SK-N-MC (cell line): ENCODE data around the gene CEACAM18.

Source experiments
- DNase-seq: peaks from one replicate; pipeline ENCODE4 v3.0.0-alpha.2; 2011; ENCODE audit warnings: low read depth, low spot score
- H3K27ac ChIP-seq: fragments of 200-600 bp; sonication (generic); 2 replicates; pipeline ENCODE4 v1.5.1; 2016; ENCODE audit warnings: mixed run types
- H3K36me3 ChIP-seq: fragments of 200-600 bp; sonication (generic); 2 replicates; pipeline ENCODE4 v1.6.1; 2017; ENCODE audit warnings: antibody characterized with exemption, low read length, mixed read lengths; ENCODE audit not compliant: insufficient read depth
- H3K4me3 ChIP-seq: fragments of 200-600 bp; sonication (generic); 2 replicates; pipeline ENCODE4 v1.5.1; 2016
- H3K9ac ChIP-seq: fragments of 200-600 bp; sonication (generic); 2 replicates; pipeline ENCODE4 v1.8.0; 2017; ENCODE audit warnings: mixed run types, mixed read lengths; ENCODE audit not compliant: insufficient read length
- H3K9me3 ChIP-seq: fragments of 200-600 bp; sonication (generic); 2 replicates; pipeline ENCODE4 v1.6.1; 2017; ENCODE audit warnings: low read depth, mild to moderate bottlenecking, antibody characterized with exemption, low read length, moderate library complexity, mixed read lengths
- EZH2 ChIP-seq: fragments of 200-600 bp; sonication (generic); IDR thresholded peaks from one replicate; pipeline ENCODE4 v1.6.1; 2017; ENCODE audit warnings: antibody characterized with exemption
- FOXP2 ChIP-seq: optimal IDR thresholded peaks from 2 replicates; pipeline ENCODE3; 2011; ENCODE audit warnings: mild to moderate bottlenecking, moderate library complexity; ENCODE audit not compliant: insufficient read depth; ENCODE audit errors: extremely low read length, control extremely low read depth
- POLR2AphosphoS5 ChIP-seq: IDR thresholded peaks from 2 replicates; pipeline ENCODE4 v1.6.1; 2012; ENCODE audit warnings: mild to moderate bottlenecking, low read depth, low read length, borderline replicate concordance

Gene CEACAM18

DNA sequence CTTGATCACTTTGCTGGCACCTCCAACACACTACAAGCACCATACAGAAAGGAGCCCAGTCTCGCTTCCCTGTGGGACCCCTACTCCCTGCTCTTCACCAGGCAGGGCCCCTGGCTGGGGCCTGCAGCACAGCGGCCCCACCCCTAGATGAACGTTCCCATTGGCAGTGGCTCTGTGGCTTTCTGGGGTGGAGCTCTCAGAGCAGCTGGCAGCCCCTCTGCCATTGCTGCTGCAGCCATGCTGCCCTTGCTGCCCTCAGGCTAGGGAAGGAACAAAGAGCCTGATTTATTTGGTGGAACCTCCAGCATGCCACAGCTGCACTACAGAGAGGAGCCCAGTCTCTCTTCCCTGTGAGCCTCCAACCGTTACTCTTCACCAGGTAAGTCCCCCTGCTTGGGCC lies 47.3 kb downstream of the CEACAM18 start:
- Histone ChIP-seq H3K27ac (no peak overlapping the region), H3K4me3 (no peak overlapping the region), H3K36me3 (no peaks in the 10 kb centered on the region), H3K9me3 (no peaks in the 10 kb centered on the region), H3K9ac (no peak overlapping the region)
- no peak for DNase-seq
- TF ChIP-seq EZH2 (no peak), FOXP2 (no peak), POLR2AphosphoS5 (no peak)

DNA sequence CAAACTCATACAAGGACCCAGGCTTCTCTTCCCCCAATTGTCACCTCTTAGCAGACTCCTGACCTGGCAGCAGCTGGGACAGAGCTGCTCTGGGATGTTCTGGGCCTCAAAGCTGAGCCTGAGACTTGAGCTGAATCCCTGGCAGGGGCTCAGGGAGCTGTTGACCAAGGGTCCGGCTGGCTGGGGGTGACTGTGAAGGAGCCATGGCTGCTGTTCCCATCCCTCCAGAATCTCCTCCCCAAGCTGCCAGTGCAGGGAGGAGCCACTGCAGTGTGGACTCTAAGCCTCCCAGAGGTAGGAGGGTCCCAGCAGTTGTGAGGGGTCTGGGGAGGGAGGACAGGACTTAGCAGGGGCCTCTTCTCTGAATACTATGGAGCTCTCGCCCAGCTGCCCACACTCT lies 51.0 kb downstream of the CEACAM18 start:
- no peak for DNase-seq
- Histone ChIP-seq H3K9ac (no peak overlapping the region), H3K4me3 (no peak overlapping the region), H3K9me3 (no peaks in the 10 kb centered on the region), H3K36me3 (no peaks in the 10 kb centered on the region), H3K27ac (no peak overlapping the region)
- TF ChIP-seq FOXP2 (no peak), POLR2AphosphoS5 (no peak), EZH2 (no peak)

DNA sequence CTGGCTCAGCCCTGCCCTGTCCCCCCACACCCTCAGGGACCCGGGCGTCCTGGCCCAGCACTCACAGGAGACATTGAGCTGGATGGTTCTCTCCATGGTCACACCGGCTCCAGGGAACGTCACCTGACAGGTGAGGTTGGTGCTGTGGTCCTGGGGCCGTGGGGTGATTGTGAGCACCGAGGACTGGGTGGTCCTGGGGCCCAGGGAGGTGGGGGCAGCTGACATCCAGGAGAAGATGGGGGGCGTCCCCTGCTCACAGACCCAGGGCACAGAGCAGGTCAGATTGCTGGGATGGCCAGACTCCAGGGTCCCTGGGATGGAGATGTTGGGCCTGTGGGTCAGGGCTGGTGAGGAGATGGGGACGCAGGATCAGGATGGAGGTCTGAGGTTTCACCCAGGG lies 52.3 kb downstream of the CEACAM18 start:
- no peak overlapping the region for H3K9ac ChIP-seq
- no peaks in the 10 kb centered on the region for H3K36me3 ChIP-seq
- H3K4me3 ChIP-seq = no peak overlapping the region
- no peak overlapping the region for H3K27ac ChIP-seq
- no peaks in the 10 kb centered on the region for H3K9me3 ChIP-seq
- TF ChIP-seq POLR2AphosphoS5 (no peak), FOXP2 (no peak), EZH2 (no peak)
- no peak for DNase-seq

- TF ChIP-seq EZH2 (no peak), POLR2AphosphoS5 (no peak), FOXP2 (no peak)
- H3K9me3 ChIP-seq = no peaks in the 10 kb centered on the region
- H3K27ac ChIP-seq = no peak within 1 kb of the TSS
- no peak for DNase-seq
- no peak within 1 kb of the TSS for H3K4me3 ChIP-seq
- H3K36me3 ChIP-seq = no peaks in the 10 kb centered on the region
- no peak within 1 kb of the TSS for H3K9ac ChIP-seq
Measured at GRCh38 chr19:51531349-51532315, 53.3 kb downstream of the CEACAM18 start, which contains the start of gene SIGLEC6. Gene SIGLEC6, minus strand, starts transcription at chr19:51531670. Its CDS starts 22 bp downstream, at chr19:51531648.

DNA sequence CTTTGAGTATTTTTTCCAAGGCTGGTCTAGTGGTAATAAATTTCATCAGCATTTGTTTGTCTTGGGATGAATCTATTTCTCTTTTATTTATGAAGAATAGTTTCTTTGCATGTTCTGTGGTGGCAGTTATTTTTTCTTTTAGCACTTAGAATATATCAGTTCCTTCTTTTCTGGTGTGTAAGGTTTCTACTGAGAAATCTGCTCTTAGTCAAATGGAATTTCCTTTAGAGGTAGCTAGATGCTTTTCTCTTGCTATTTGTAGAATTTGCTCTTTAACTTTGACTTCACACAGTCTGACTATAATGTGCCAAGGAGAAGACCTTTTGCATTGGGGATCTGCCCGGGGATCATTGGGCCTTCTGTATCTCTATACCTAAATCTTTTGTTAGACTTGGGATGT lies 57.2 kb downstream of the CEACAM18 start:
- Histone ChIP-seq H3K9me3 (no peaks in the 10 kb centered on the region), H3K4me3 (no peak overlapping the region)
- DNase-seq = no peak

DNA sequence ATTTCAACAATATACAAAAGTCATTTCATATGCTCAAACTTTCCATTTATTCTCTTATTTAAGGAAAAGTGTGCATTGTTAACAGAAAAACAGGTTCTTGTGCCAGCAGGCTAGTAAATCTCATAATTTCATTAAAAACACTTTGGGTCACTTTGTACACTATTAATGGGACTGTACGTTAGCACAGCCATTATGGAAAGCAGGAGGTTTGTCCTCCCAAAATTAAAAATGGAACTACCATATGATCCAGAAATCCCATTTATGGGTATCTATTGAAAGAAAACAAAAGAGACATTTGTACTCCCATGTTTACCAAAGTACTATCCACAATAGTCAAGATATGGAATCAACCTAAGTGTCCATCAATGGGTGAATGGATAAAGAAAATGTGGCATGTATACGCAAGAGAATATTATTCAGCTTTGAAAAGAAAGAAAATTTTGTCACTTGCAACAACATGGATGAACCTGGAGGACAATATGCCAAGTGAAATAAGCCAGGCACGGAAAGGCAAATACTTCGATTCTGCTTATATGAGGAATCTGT lies 61.6 kb downstream of the CEACAM18 start:
- H3K9me3 ChIP-seq = no peaks in the 10 kb centered on the region
- DNase-seq = no peak
- no peaks in the 10 kb centered on the region for H3K36me3 ChIP-seq
- H3K27ac ChIP-seq = no peak overlapping the region
- no peak overlapping the region for H3K4me3 ChIP-seq
- TF ChIP-seq EZH2 = no peak
- no peak for TF ChIP-seq FOXP2
- H3K9ac ChIP-seq = no peak overlapping the region

More for the DNA sequence above, 57.2 kb downstream of the CEACAM18 start:
- Histone ChIP-seq H3K36me3 (no peaks in the 10 kb centered on the region), H3K9ac (no peak overlapping the region), H3K27ac (no peak overlapping the region)
- no peak for TF ChIP-seq EZH2
- no peak for TF ChIP-seq FOXP2
- TF ChIP-seq POLR2AphosphoS5 = no peak
